Naive B cell (primary cell): ENCODE results near the gene GADD45GIP1. TPM values are rescaled to one million over a fixed set of nuclear protein-coding genes. Genes with fewer than 3 reads are reported as not detected.
A peak's percentile ranks its signal among the peaks of the same experiment; 100 is the strongest.

ENCODE experiments used
- ATAC-seq, 2 donors: fragments of 150-1000 bp; cut with Tn5 transposase; 2 replicates each; pipeline ENCODE4 v1.10.0; 2021; ENCODE audit warnings: low read depth in 2 of 2, mild to moderate bottlenecking in 2 of 2, moderate library complexity in 2 of 2
- DNase-seq: peaks from one replicate; pipeline ENCODE4 v3.0.0; 2022
- H3K27ac Mint-ChIP-seq, 6 donors: one replicate each; pipeline ENCODE4 v1.8.0; 2020 to 2022; ENCODE audit warnings: mild to moderate bottlenecking in 6 of 6, mixed read lengths in 6 of 6, moderate library complexity in 5 of 6, inconsistent platforms in 2 of 6
- H3K27me3 Mint-ChIP-seq, 3 donors: one replicate each; pipeline ENCODE4 v1.8.0; 2021 to 2022; ENCODE audit warnings: mixed read lengths in 3 of 3, mild to moderate bottlenecking in 1 of 3
- H3K36me3 Mint-ChIP-seq, 2 donors: one replicate each; pipeline ENCODE4 v1.8.0; 2020 to 2022; ENCODE audit warnings: mixed read lengths in 2 of 2, inconsistent platforms in 1 of 2, mild to moderate bottlenecking in 1 of 2
- H3K4me1 Mint-ChIP-seq, 3 donors: one replicate each; pipeline ENCODE4 v1.8.0; 2020 to 2022; ENCODE audit warnings: mixed read lengths in 3 of 3, inconsistent platforms in 1 of 3, mild to moderate bottlenecking in 1 of 3, moderate library complexity in 1 of 3
- H3K4me3 Mint-ChIP-seq, 8 donors: one replicate each; pipeline ENCODE4 v1.8.0; 2020 to 2022; ENCODE audit warnings: mild to moderate bottlenecking in 8 of 8, mixed read lengths in 8 of 8, moderate library complexity in 8 of 8, inconsistent platforms in 2 of 8
- H3K9me3 Mint-ChIP-seq, 7 donors: one replicate each; pipeline ENCODE4 v1.8.0; 2020 to 2022; ENCODE audit warnings: mixed read lengths in 7 of 7, mild to moderate bottlenecking in 5 of 7, inconsistent platforms in 2 of 7, moderate library complexity in 1 of 7
- polyA plus RNA-seq, 6 donors: library from polyadenylated mRNA; unstranded; fragments of 300-500 nt; fragmentation: Illumina TruSeq; gene quantifications; one replicate each; pipeline ENCODE4 v1.2.3, GENCODE V29; 2021; ENCODE audit warnings: low read depth in 6 of 6

GADD45GIP1 gene
- polyA plus RNA-seq, 6 donors from 2014 or later: 49.4 to 65.9 (median 52.7) TPM

DNA sequence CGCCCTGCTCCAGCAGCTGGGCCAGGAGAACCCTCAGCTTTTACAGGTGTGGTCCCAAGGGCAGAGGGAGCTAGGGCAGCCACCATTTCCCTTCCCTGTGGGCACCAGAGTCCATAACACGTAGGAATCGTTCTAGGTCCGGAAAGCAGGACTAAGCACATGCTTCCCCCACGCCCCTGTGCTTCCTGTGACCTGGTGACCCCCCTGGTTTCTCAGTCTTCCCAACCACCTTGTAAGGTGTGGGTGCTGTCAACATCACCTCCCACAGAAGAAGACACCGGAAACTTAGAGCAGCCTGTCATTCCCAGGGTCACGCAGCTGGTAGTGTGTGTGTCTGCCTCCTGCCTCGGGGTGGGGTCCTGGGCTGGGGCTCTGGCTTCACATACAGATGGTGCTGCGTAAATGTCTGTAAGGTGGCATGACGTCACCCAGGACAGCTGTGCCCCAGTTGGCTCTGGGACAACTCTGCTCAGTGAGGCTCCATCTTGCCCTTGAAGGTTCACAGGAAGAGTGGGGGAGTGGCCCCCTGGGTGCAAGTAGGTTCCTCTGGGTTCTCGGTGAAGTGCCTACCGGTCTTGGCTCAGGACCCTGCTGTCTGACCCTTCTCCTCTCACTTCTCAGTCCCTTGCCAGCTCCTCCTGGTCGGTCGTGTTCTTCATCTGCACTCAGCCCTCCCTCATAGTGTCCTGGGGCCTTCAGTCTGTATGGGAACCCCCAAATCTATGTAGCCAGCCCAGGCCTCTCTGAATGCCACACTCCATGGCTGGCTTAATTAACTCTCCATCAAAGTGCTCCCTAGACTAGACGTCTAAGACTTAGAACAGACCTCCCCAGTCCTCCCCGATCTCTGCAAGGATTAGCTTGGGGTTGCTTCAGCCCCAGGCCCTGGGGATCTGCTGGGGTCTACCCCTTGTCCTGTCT, 7.4 kb downstream of the GADD45GIP1 start:
- H3K36me3 Mint-ChIP-seq: peaks cover 0 to 17% of the 10 kb centered on the region in 2 donors
- peaks cover 23 to 49% (median 46%) of the 10 kb centered on the region in 3 donors for H3K4me1 Mint-ChIP-seq
- H3K27me3 Mint-ChIP-seq: no peaks in the 10 kb centered on the region
- peaks cover 0 to 3% (median 0%) of the 10 kb centered on the region in 7 donors for H3K9me3 Mint-ChIP-seq
- H3K4me3 Mint-ChIP-seq: peak overlapping the region in 1 of 8 donors; percentile 80
- H3K27ac Mint-ChIP-seq: peak overlapping the region in 5 of 6 donors; percentile 41 to 93 (median 84)
- no peak for ATAC-seq
- DNase-seq: no peak

- H3K27me3 Mint-ChIP-seq: no peaks in the 10 kb centered on the region
- peaks cover 0 to 3% (median 0%) of the 10 kb centered on the region in 7 donors for H3K9me3 Mint-ChIP-seq
- no peak for ATAC-seq
- peaks cover 0 to 15% of the 10 kb centered on the region in 2 donors for H3K36me3 Mint-ChIP-seq
- H3K4me3 Mint-ChIP-seq: peak overlapping the region in 5 of 8 donors; percentile 20 to 75 (median 37)
- peak overlapping the region in 3 of 6 donors; percentile 7 to 74 (median 49) for H3K27ac Mint-ChIP-seq
- H3K4me1 Mint-ChIP-seq: peaks cover 19 to 47% (median 41%) of the 10 kb centered on the region in 3 donors
- no peak for DNase-seq
Measured at GRCh38 chr19:12948612-12949362, 8.2 kb downstream of the GADD45GIP1 start.

DNA sequence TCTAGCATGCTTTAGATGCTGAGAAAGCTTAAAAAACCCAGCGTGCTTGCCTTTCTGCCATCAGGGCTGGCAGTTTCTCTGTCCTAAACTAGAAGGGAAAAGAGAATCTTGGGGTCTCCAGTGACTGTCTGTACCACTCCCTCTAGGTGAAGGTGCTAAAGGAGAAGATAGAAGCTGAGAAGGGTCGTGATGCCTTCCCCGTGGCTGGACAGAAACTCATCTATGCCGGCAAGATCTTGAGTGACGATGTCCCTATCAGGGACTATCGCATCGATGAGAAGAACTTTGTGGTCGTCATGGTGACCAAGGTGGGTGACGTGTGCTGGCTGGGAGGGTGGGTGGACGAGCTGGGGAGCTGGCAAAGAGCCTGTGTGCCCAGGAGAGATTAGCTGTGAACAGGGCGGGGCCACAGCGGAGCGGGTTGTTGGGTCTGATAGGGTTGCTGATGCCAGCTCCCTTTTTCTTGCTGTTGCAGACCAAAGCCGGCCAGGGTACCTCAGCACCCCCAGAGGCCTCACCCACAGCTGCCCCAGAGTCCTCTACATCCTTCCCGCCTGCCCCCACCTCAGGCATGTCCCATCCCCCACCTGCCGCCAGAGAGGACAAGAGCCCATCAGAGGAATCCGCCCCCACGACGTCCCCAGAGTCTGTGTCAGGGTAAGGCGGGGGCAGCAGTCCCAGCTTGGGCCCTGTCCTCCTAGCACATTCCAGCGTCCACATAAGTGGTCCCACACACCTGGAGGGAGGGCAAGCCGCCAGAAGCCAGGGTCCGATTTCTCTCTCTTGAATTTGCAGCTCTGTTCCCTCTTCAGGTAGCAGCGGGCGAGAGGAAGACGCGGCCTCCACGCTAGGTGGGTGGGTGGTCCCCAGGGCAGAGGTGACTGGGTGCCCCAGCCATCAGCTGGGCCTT, 9.1 kb downstream of the GADD45GIP1 start:
- ATAC-seq (no peak), DNase-seq (no peak)
- no peaks in the 10 kb centered on the region for H3K27me3 Mint-ChIP-seq
- H3K4me1 Mint-ChIP-seq: peaks cover 24 to 55% (median 42%) of the 10 kb centered on the region in 3 donors
- H3K4me3 Mint-ChIP-seq: peak overlapping the region in 3 of 8 donors; percentile 22 to 68 (median 57)
- peaks cover 5 to 21% of the 10 kb centered on the region in 2 donors for H3K36me3 Mint-ChIP-seq
- H3K9me3 Mint-ChIP-seq: peaks cover 0 to 3% (median 0%) of the 10 kb centered on the region in 7 donors
- peak overlapping the region in 4 of 6 donors; percentile 49 to 98 (median 90) for H3K27ac Mint-ChIP-seq

DNA sequence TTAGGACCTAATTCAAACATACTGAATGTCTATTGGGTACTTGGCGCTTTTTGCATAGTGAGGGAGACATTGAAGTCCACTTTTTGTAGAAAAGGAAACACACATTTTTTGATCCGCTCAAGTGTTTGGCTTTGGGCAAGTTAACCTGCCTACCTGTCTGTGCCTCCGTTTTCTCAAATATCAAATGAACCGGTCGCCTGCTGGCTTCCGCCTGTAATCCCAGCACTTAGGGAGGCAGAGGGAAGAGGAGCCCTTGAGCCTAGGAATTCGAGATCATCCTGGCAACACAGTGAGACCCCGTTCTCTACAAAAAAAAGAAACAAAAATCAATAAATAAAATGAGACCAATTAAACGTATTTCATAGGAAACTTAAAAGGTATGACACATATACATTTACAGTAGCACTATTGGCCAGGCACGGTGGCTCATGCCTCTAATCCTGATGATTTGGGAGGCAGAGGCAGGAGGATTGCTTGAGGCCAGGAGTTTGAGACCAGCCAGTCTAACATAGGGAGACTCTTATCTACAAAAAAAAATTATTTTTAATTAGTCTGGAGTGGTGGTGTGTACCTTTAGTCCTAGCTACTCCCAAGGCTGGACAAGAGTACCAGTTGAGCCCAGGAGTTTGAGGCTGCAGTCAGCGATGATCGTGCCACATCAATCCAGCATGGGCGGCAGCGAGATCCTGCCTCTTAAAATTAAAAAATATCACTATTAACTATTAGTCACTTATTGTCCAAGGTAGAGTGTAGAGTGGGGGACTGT, 10.1 kb downstream of the GADD45GIP1 start:
- ATAC-seq (no peak), DNase-seq (no peak)
- Mint-ChIP-seq H3K9me3 (peaks cover 0 to 3% (median 0%) of the 10 kb centered on the region in 7 donors), H3K27me3 (no peaks in the 10 kb centered on the region), H3K4me3 (peak overlapping the region; percentile 82 to 97 (median 94)), H3K27ac (peak overlapping the region; percentile 56 to 98 (median 94)), H3K4me1 (peaks cover 24 to 66% (median 46%) of the 10 kb centered on the region in 3 donors), H3K36me3 (peaks cover 5 to 21% of the 10 kb centered on the region in 2 donors)

GRCh38 chr19:12946092-12946721, 10.8 kb downstream of the GADD45GIP1 start:
- Mint-ChIP-seq H3K27ac (peak overlapping the region; percentile 56 to 98 (median 94)), H3K4me1 (peaks cover 24 to 70% (median 45%) of the 10 kb centered on the region in 3 donors), H3K4me3 (peak overlapping the region; percentile 82 to 97 (median 94)), H3K27me3 (no peaks in the 10 kb centered on the region), H3K9me3 (peaks cover 0 to 3% (median 0%) of the 10 kb centered on the region in 7 donors), H3K36me3 (peaks cover 5 to 21% of the 10 kb centered on the region in 2 donors)
- ATAC-seq: peak; percentile 47 to 51
- no peak for DNase-seq

GRCh38 chr19:12945479-12946091, 11.4 kb downstream of the GADD45GIP1 start, which contains the start of gene RAD23A:
RAD23A (plus strand) TSS chr19:12945862; CDS start chr19:12945949, 87 bp downstream.
- peak; percentile 97 for DNase-seq
- peaks cover 27 to 72% (median 49%) of the 10 kb centered on the region in 3 donors for H3K4me1 Mint-ChIP-seq
- ATAC-seq: peak; percentile 78 to 85
- no peaks in the 10 kb centered on the region for H3K27me3 Mint-ChIP-seq
- H3K4me3 Mint-ChIP-seq: peak within 1 kb of the TSS; percentile 90 to 97 (median 94)
- H3K36me3 Mint-ChIP-seq: peaks cover 9 to 21% of the 10 kb centered on the region in 2 donors
- H3K9me3 Mint-ChIP-seq: peaks cover 0 to 3% (median 0%) of the 10 kb centered on the region in 7 donors
- H3K27ac Mint-ChIP-seq: peak within 1 kb of the TSS; percentile 96 to 100 (median 98)

DNA sequence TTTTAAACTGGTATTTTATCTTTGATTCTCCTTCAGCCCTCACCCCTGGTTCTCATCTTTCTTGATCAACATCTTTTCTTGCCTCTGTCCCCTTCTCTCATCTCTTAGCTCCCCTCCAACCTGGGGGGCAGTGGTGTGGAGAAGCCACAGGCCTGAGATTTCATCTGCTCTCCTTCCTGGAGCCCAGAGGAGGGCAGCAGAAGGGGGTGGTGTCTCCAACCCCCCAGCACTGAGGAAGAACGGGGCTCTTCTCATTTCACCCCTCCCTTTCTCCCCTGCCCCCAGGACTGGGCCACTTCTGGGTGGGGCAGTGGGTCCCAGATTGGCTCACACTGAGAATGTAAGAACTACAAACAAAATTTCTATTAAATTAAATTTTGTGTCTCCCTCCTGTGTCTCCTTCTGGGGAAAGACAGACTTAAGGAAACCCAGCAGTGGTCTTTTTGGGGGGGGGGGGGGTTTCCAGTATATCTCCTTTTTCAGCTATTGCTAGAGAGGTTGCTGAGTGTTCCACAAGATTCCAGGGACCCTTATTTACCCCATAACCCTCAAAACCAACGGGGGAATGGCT, 12.8 kb downstream of the GADD45GIP1 start:
- peaks cover 17 to 18% of the 10 kb centered on the region in 2 donors for H3K36me3 Mint-ChIP-seq
- ATAC-seq (no peak), DNase-seq (no peak)
- peak overlapping the region; percentile 44 to 100 (median 97) for H3K27ac Mint-ChIP-seq
- H3K4me1 Mint-ChIP-seq: peaks cover 34 to 75% (median 58%) of the 10 kb centered on the region in 3 donors
- no peaks in the 10 kb centered on the region for H3K27me3 Mint-ChIP-seq
- peak overlapping the region in 4 of 8 donors; percentile 42 to 95 (median 94) for H3K4me3 Mint-ChIP-seq
- H3K9me3 Mint-ChIP-seq: peaks cover 0 to 3% (median 0%) of the 10 kb centered on the region in 7 donors

DNA sequence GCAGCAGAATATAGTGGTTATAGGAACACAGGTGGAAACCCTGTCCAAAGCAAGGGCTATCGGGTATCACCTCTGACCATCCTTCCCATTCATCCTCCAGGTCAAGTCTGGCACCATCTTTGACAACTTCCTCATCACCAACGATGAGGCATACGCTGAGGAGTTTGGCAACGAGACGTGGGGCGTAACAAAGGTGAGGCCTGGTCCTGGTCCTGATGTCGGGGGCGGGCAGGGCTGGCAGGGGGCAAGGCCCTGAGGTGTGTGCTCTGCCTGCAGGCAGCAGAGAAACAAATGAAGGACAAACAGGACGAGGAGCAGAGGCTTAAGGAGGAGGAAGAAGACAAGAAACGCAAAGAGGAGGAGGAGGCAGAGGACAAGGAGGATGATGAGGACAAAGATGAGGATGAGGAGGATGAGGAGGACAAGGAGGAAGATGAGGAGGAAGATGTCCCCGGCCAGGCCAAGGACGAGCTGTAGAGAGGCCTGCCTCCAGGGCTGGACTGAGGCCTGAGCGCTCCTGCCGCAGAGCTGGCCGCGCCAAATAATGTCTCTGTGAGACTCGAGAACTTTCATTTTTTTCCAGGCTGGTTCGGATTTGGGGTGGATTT, 13.5 kb downstream of the GADD45GIP1 start:
- Mint-ChIP-seq H3K36me3 (peaks cover 17 to 18% of the 10 kb centered on the region in 2 donors), H3K4me1 (peaks cover 39 to 82% (median 63%) of the 10 kb centered on the region in 3 donors), H3K4me3 (peak overlapping the region in 3 of 8 donors; percentile 57 to 94 (median 76)), H3K9me3 (peaks cover 0 to 3% (median 0%) of the 10 kb centered on the region in 7 donors), H3K27ac (peak overlapping the region; percentile 49 to 98 (median 76)), H3K27me3 (no peaks in the 10 kb centered on the region)
- DNase-seq: no peak
- no peak for ATAC-seq

DNA sequence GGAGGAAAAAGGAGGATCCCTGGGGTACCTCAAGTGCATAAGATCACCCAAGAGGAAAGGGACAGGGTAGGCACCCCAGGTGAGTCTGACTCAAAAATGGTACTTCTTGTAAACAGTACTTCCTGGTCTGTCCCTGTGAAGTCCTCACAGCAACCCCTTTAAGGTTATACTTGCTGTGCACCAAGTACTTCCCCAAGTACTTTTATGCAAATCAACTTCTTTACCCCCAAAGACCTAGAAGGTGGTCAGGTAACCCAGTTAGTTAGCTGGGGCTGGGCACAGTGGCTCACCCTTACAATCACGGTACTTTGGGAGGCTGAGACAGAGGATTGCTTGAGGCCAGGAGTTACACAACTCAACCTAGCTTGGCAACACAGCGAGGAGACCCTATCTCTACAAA, 16.1 kb downstream of the GADD45GIP1 start:
- H3K36me3 Mint-ChIP-seq: peaks cover 17 to 18% of the 10 kb centered on the region in 2 donors
- H3K4me3 Mint-ChIP-seq: peak overlapping the region; percentile 62 to 98 (median 86)
- H3K9me3 Mint-ChIP-seq: peaks cover 0 to 3% (median 0%) of the 10 kb centered on the region in 7 donors
- H3K27ac Mint-ChIP-seq: peak overlapping the region in 5 of 6 donors; percentile 21 to 97 (median 82)
- DNase-seq (no peak), ATAC-seq (no peak)
- H3K4me1 Mint-ChIP-seq: peaks cover 55 to 81% (median 70%) of the 10 kb centered on the region in 3 donors
- no peaks in the 10 kb centered on the region for H3K27me3 Mint-ChIP-seq

DNA sequence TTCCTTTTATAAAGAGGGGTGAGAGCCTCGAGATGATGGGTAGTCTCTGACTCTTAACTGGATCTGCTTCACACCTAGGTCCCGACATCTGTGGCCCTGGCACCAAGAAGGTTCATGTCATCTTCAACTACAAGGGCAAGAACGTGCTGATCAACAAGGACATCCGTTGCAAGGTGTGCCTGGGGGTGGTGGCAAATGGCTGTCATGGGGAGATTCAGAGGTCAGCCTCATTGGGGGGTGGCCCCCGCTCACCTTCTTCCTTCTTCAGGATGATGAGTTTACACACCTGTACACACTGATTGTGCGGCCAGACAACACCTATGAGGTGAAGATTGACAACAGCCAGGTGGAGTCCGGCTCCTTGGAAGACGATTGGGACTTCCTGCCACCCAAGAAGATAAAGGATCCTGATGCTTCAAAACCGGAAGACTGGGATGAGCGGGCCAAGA, 17.0 kb downstream of the GADD45GIP1 start:
- ATAC-seq: no peak
- H3K36me3 Mint-ChIP-seq: peaks cover 17 to 18% of the 10 kb centered on the region in 2 donors
- no peaks in the 10 kb centered on the region for H3K9me3 Mint-ChIP-seq
- peaks cover 48 to 72% (median 65%) of the 10 kb centered on the region in 3 donors for H3K4me1 Mint-ChIP-seq
- peak overlapping the region; percentile 90 to 99 (median 98) for H3K4me3 Mint-ChIP-seq
- H3K27me3 Mint-ChIP-seq: no peaks in the 10 kb centered on the region
- DNase-seq: no peak
- H3K27ac Mint-ChIP-seq: peak overlapping the region in 5 of 6 donors; percentile 27 to 99 (median 97)
